ENCODE measurements around the gene GM2A. TPM values are rescaled to one million over a fixed set of nuclear protein-coding genes. Genes with fewer than 3 reads are reported as not detected.
"Not testable (repeated sequence)": the region's sequence is repeated elsewhere in the genome, so short reads cannot be mapped to it uniquely, and the experiment has no call there.

GM2A gene
- polyA plus RNA-seq, 3 donors from 2014 or later, result 4.6 to 8.7 (median 5.2) TPM

DNA sequence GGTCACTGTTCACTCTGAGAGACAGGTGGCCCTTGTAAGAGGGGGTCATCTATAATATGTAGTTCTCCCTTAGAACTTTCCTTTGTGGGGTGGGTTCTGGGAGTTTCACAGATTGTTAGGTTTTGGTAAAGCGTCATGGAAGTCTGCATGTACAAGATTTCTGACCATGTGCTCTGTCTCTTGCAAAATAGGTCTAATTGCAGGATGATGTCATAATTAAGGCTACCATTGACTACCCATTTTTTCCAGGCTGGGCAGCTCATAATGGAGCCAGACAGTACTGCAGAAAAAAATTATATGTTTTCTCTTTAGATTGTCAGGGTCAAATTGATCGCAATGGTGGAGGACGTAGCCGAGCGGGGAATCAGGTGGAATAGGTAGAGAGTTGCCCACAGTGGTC is 3.7 kb upstream of the GM2A start:
- DNase-seq, result no peak
- no peak overlapping the region for H3K27ac Mint-ChIP-seq
- peaks cover 2 to 7% (median 3%) of the 10 kb centered on the region in 3 donors for H3K27me3 Mint-ChIP-seq (ENCODE audit: low read depth in 3 of 3)
- no peaks in the 10 kb centered on the region for H3K9me3 Mint-ChIP-seq
- peaks cover 0 to 4% (median 0%) of the 10 kb centered on the region in 3 donors for H3K36me3 Mint-ChIP-seq
- peaks cover 28 to 32% of the 10 kb centered on the region in 2 donors for H3K4me1 Mint-ChIP-seq
- no peak overlapping the region for H3K4me3 Mint-ChIP-seq

DNA sequence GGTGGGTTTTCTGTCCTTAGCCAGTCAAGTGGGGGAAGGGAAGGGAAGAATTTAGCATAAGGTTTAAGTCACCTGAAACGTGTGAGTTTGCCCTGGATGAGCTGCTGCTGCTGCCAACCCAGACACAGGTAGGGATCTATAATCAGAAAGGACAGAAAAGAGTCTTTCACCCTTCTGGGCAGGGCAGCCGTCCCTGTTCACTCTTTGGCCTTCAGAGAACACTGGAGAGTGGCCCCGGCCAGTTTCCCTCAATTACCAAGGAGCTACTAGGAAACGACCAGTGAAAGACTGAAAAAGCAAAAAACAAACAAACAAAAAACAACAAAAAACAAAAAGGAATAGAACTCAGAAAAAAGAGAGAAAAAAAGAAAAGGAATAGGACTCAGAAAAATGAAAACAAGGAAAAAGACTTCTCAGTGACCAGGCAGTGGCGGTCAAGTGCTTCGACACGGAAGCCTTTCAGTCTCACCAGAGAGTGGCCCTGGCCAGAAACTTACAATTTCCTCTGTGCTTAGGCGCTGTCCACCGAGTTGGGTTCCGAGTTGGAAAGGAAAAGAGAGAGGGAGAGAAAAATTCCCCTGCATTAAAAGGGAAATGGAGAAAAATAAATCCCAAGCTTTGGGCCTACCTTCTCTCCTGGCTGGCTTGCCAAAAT is 2.5 kb upstream of the GM2A start:
- Mint-ChIP-seq H3K27me3 (ENCODE audit: low read depth in 3 of 3) (peaks cover 2 to 7% (median 3%) of the 10 kb centered on the region in 3 donors), H3K4me3 (peak overlapping the region in 2 of 5 donors; percentile 40 to 86), H3K27ac (peak overlapping the region in 4 of 6 donors; percentile 37 to 88 (median 79)), H3K9me3 (no peaks in the 10 kb centered on the region), H3K36me3 (peaks cover 0 to 4% (median 0%) of the 10 kb centered on the region in 3 donors), H3K4me1 (peaks cover 25 to 28% of the 10 kb centered on the region in 2 donors)
- no peak for DNase-seq

DNA sequence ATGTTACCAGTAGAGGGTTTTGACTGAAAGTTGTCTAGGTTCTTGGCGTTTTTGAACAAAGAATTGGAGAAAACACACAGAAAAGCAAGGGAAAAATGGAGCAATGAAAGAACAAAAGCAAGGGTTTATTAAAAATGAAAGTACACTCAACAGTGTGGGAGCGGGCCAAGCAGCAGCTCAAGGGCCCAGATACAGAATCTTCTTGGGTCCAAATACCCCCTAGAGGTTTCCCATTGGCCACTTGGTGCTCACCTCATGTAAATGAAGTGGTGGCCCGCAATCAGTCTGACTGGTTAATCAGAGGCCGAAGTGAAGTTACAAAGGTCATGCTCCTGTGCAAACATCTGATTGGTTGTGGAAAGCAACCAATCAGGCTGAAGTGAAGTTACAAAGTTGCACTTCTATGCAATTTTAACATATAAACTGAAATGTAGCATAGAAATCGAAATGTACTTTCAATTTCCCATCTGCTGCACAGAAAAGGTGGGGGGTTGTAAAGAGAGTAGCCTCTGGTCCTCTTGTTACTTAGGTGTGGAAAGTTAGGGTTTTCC is 1.9 kb upstream of the GM2A start:
- Mint-ChIP-seq H3K4me3 (peak overlapping the region; percentile 64 to 90 (median 86)), H3K27me3 (ENCODE audit: low read depth in 3 of 3) (peaks cover 2 to 7% (median 3%) of the 10 kb centered on the region in 3 donors), H3K36me3 (no peaks in the 10 kb centered on the region), H3K9me3 (no peaks in the 10 kb centered on the region), H3K27ac (peak overlapping the region; percentile 59 to 88 (median 80)), H3K4me1 (peaks cover 25 to 28% of the 10 kb centered on the region in 2 donors)
- peak in 1 of 3 donors; percentile 43 for DNase-seq

DNA sequence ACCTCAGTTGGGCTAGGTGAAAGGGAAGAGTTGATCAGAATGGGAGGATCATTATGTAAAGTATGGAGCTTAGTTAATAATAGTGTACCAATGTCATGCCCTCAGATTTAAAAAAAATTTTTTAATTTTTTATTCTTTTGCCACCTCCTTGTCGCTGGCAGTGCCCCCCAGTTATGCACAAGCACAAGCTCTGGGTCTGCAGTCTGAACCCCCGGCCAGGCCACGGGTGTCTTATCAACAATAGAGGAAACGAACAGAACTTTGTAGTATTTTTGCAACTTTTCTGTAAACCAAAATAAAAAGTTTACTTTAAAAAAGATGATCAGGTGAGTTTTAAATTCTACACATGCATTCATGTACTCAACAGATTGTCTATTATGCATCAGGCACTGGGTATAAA is 1.4 kb upstream of the GM2A start:
- no peaks in the 10 kb centered on the region for H3K36me3 Mint-ChIP-seq
- H3K4me1 Mint-ChIP-seq, result peaks cover 25 to 28% of the 10 kb centered on the region in 2 donors
- peak overlapping the region; percentile 85 to 92 (median 89) for H3K4me3 Mint-ChIP-seq
- H3K27me3 Mint-ChIP-seq (ENCODE audit: low read depth in 3 of 3), result peaks cover 2 to 7% (median 3%) of the 10 kb centered on the region in 3 donors
- H3K27ac Mint-ChIP-seq, result peak overlapping the region; percentile 59 to 89 (median 87)
- no peak for DNase-seq
- no peaks in the 10 kb centered on the region for H3K9me3 Mint-ChIP-seq

DNA sequence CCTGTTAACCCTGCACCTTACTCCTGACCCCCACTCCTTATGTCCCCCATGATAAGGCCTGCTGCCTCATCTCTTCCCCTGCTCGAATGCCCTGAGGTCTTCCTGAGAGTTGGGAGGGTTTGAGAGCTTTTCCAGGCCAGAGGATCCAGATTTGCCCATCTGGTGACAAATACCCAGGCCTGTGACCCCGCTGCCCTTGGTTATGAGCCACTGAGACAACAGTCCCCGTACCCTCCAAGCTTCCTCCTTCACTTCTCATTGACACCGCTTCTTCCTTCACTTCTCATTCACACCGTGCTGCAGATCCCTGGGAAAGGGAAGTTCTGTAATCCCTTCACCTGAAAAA is 593 bp downstream of the GM2A start:
- Mint-ChIP-seq H3K4me3 (peak overlapping the region; percentile 85 to 92 (median 89)), H3K27ac (peak overlapping the region; percentile 75 to 93 (median 88)), H3K9me3 (no peaks in the 10 kb centered on the region), H3K36me3 (no peaks in the 10 kb centered on the region), H3K4me1 (peaks cover 25 to 28% of the 10 kb centered on the region in 2 donors), H3K27me3 (ENCODE audit: low read depth in 3 of 3) (peaks cover 2 to 7% (median 3%) of the 10 kb centered on the region in 3 donors)
- no peak for DNase-seq

DNA sequence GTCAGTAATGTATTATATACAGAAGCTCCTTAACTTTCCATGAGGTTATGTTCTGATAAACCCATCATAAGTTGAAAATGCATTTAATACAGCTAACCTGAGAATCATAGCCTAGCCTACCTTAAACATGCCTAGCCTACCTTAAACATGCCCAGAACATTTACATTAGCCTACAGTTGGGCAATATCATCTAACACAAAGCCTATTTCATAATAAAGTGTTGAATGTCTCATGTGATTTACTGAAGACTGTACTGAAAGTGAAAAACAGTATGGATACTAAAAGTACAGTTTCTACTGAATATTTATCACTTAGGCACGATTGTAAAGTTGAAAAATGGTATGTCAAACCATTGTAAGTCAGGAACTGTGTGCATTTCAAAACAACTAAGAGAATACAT is 1.6 kb downstream of the GM2A start:
- peaks cover 25 to 28% of the 10 kb centered on the region in 2 donors for H3K4me1 Mint-ChIP-seq
- no peak overlapping the region for H3K4me3 Mint-ChIP-seq
- no peaks in the 10 kb centered on the region for H3K9me3 Mint-ChIP-seq
- H3K27ac Mint-ChIP-seq, result no peak overlapping the region
- H3K36me3 Mint-ChIP-seq, result no peaks in the 10 kb centered on the region
- H3K27me3 Mint-ChIP-seq (ENCODE audit: low read depth in 3 of 3), result peaks cover 2 to 7% (median 3%) of the 10 kb centered on the region in 3 donors
- DNase-seq, result no peak

DNA sequence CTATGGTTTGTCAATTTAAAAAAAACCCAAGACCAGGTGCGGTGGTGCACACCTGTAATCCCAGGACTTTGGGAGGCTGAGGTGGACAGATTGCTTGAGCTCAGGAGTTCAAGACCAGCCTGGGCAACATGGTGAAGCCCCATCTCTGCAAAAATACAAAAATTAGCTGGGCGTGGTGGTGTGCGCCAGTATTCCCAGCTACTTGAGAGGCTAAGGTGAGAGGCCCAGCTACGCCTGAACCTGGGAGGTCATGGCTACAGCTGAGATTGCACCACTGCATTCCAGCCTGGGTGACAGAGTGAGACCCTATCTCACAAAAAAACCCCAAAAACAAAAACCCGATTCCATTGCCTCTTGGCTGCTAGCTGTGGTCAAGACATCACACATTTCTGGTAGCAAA is 2.0 kb downstream of the GM2A start:
- peak overlapping the region in 1 of 5 donors; percentile 6 for H3K4me3 Mint-ChIP-seq
- not testable (repeated sequence) for H3K27ac Mint-ChIP-seq; H3K36me3 Mint-ChIP-seq; H3K9me3 Mint-ChIP-seq; H3K27me3 Mint-ChIP-seq (ENCODE audit: low read depth in 3 of 3); DNase-seq
- peaks cover 25 to 28% of the 10 kb centered on the region in 2 donors for H3K4me1 Mint-ChIP-seq

DNA sequence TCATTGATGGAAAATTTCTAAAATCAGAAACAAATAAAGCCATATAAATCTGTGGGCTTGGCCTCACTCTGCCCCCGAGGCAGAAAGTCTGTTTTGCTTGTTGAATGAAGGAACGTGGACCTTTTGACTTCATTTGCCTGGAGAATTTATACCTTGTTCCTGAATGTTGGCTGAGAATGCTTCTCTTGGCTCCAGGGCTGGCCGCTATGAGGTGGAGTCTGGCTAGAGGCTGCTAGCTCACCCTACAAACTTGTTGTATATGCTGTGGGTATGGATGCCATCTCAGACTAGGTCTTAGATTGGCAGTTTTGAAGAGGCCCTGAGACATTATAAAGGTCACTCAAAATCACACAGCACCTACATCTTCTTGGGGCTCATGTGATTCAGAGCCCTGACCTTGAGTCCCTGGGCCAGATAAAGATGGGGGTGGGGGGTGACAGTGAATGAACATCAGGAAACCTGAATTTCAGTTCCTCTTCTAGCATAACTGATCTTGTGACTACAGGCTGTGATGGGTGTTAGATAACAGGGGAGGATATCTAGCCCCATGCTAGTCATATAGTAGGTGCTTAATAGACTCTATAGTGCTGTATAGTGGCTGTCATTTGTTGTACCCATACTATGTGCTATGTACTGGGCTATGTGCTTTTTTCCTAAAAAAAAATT is 2.8 kb downstream of the GM2A start:
- Mint-ChIP-seq H3K4me1 (peaks cover 25 to 28% of the 10 kb centered on the region in 2 donors), H3K27ac (no peak overlapping the region), H3K36me3 (no peaks in the 10 kb centered on the region), H3K9me3 (no peaks in the 10 kb centered on the region), H3K27me3 (ENCODE audit: low read depth in 3 of 3) (peaks cover 2 to 5% (median 3%) of the 10 kb centered on the region in 3 donors), H3K4me3 (no peak overlapping the region)
- DNase-seq, result no peak

DNA sequence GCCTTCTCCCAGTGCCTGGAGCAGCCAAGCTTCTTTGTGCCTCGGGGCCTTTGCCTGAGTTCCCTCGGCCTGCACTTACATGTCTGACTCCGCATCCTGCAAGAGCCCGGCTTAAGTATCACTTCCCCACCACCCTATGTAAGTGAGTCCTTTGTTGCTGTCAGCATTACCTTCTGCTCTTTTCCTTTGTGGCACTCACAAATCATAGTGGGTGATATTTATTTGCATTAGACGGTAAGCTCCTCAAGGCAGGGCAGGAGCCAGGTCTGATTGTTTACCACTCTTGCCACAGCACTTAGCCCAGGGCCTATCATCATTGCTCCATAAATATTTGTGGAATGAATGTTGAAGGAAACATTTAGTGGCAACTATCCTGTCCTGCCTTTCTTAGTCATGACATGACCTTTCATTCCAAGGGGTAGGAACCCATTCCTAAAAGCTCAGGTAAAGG is 4.8 kb downstream of the GM2A start:
- Mint-ChIP-seq H3K9me3 (no peaks in the 10 kb centered on the region), H3K4me1 (peaks cover 13 to 14% of the 10 kb centered on the region in 2 donors), H3K36me3 (peaks cover 0 to 8% (median 8%) of the 10 kb centered on the region in 3 donors), H3K27me3 (ENCODE audit: low read depth in 3 of 3) (peaks cover 0 to 2% (median under 1%) of the 10 kb centered on the region in 3 donors), H3K27ac (no peak overlapping the region), H3K4me3 (no peak overlapping the region)
- no peak for DNase-seq

DNA sequence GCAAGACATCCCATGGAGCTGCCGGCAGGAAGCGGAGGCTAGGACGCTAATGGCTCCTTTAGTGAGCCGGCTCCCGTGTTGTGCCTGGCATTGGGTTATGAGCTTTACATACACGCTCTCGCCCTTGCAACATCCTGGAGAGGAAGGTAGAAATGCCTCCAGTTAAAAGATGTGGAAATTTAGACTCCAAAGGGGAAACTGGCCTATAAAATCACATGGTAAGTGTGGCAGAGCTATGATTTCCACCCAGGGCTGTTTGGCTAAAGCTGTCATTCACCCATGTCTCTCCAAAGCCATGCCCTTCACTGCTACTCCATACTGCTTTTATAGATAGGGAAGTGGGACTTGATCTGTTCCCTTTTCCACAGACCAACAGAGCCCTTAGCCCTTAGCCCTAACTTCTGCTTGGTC is 5.2 kb downstream of the GM2A start:
- Mint-ChIP-seq H3K9me3 (no peaks in the 10 kb centered on the region), H3K27me3 (ENCODE audit: low read depth in 3 of 3) (no peaks in the 10 kb centered on the region), H3K36me3 (peaks cover 0 to 10% (median 10%) of the 10 kb centered on the region in 3 donors), H3K4me1 (peaks cover 9 to 10% of the 10 kb centered on the region in 2 donors), H3K4me3 (no peak overlapping the region), H3K27ac (no peak overlapping the region)
- no peak for DNase-seq

DNA sequence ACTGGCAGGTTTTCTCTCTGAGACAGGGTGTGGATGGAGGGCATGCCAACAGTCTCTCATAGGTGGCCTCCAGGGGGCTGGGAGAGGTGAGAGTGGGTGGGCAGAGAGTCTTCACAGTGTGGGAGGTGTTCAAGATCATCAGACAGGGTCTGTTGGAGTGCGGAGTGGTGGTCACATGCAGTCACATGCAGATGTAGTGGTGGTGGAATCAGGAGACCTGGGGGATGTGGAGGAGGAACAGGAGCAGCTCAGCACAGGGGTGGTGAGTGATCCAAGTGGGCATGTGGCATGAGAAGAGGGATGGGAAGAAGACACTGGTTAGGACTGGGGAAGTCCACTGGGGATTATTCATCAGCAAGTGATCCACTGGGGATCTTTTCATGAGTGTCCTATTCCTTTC is 5.8 kb downstream of the GM2A start:
- no peaks in the 10 kb centered on the region for H3K9me3 Mint-ChIP-seq
- no peak overlapping the region for H3K4me3 Mint-ChIP-seq
- DNase-seq, result no peak
- H3K36me3 Mint-ChIP-seq, result peaks cover 0 to 14% (median 13%) of the 10 kb centered on the region in 3 donors
- peak overlapping the region in 1 of 6 donors; percentile 16 for H3K27ac Mint-ChIP-seq
- no peaks in the 10 kb centered on the region for H3K27me3 Mint-ChIP-seq (ENCODE audit: low read depth in 3 of 3)
- H3K4me1 Mint-ChIP-seq, result peaks cover 3 to 4% of the 10 kb centered on the region in 2 donors

DNA sequence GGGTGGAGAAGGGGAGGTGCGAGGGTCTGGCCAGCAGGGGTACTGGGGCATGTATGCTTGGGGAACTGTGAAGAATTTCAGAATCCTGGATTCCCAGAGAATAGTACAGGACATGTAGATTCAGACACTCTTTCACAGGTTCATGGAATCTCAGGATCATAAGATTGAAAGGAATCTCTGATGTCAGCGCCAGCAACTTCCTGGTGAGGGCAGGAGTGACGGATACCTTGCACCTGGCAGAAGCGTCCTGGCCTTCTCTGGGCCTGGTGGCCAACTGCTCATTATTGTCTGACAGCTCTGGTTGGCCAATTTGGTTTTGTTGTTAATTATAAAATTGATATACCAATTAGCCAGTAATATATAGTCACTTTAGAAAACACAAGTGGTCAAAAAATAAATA is 6.9 kb downstream of the GM2A start:
- H3K27ac Mint-ChIP-seq, result no peak overlapping the region
- H3K4me1 Mint-ChIP-seq, result no peaks in the 10 kb centered on the region
- DNase-seq, result no peak
- peaks cover 3 to 22% (median 14%) of the 10 kb centered on the region in 3 donors for H3K36me3 Mint-ChIP-seq
- H3K4me3 Mint-ChIP-seq, result no peak overlapping the region
- H3K9me3 Mint-ChIP-seq, result no peaks in the 10 kb centered on the region
- H3K27me3 Mint-ChIP-seq (ENCODE audit: low read depth in 3 of 3), result no peaks in the 10 kb centered on the region

DNA sequence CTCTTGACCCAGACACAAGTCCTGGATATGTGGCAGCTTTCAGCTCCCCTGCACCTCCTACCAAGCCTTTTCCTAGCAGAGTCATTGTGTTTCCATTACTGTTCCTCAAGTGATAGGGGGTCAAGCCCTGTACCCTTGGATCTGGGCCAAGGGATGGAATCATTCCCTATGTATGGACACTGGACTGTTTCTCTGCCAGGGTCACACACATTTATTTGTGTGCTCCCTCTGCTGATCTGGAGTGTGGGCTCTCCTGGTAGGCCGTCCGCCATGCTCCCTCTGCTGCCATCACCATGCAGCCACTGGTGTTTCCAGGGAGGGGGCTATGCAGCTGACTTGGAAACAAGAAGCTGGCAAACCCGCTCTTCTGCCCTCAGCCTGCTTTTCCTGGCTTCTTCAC is 9.5 kb downstream of the GM2A start:
- peaks cover 3 to 28% (median 25%) of the 10 kb centered on the region in 3 donors for H3K36me3 Mint-ChIP-seq
- H3K9me3 Mint-ChIP-seq, result no peaks in the 10 kb centered on the region
- H3K4me3 Mint-ChIP-seq, result no peak overlapping the region
- no peaks in the 10 kb centered on the region for H3K27me3 Mint-ChIP-seq (ENCODE audit: low read depth in 3 of 3)
- H3K4me1 Mint-ChIP-seq, result no peaks in the 10 kb centered on the region
- H3K27ac Mint-ChIP-seq, result no peak overlapping the region
- no peak for DNase-seq

DNA sequence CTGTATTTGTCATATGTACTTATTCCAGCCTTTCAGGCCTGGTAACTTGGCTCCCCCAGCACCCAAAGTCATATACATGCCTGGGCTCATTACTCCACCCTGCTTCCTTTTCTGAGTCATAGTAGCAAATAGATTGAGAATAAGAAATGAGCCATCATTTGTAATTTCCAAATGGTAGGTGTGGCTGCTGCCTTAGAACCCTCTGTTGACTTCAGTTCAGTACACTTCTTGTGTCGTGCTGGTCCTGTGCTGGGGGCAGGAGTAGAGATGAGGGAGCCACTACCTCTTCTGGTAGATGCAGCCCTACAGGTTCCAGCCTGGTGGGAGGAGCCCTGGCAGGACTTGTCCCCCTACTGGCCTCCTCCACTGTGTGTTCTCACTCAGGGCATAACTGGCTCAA is 11.1 kb downstream of the GM2A start:
- no peak for DNase-seq
- no peaks in the 10 kb centered on the region for H3K4me1 Mint-ChIP-seq
- no peak overlapping the region for H3K27ac Mint-ChIP-seq
- no peaks in the 10 kb centered on the region for H3K9me3 Mint-ChIP-seq
- H3K36me3 Mint-ChIP-seq, result peaks cover 3 to 33% (median 32%) of the 10 kb centered on the region in 3 donors
- H3K4me3 Mint-ChIP-seq, result no peak overlapping the region
- H3K27me3 Mint-ChIP-seq (ENCODE audit: low read depth in 3 of 3), result no peaks in the 10 kb centered on the region

Measured in immature natural killer cell (primary cell).